HepG2 (cell line): Measurements from ENCODE around the gene ZFHX3. TPM values are rescaled to one million over a fixed set of nuclear protein-coding genes. Genes with fewer than 3 reads are reported as not detected.

ENCODE experiments used
- ATAC-seq: fragments of 200-7000 bp; cut with Tn5 transposase; 3 replicates; pipeline ENCODE4 v1.9.1; 2020; ENCODE audit warnings: mild to moderate bottlenecking, moderate library complexity
- BruUV-seq: library from RNA; stranded (reverse); fragments of 400-500 nt; replicated peaks from 2 replicates; lab custom pipeline; 2021; lab: Mats Ljungman, UMichigan
- CTCF ChIA-PET: fragments of 300-600 bp; formaldehyde crosslinking; extraction: SDS; loops from one replicate; lab custom pipeline; 2021; ENCODE audit warnings: low total read pairs, inconsistent platforms, low intra/inter-chr PET ratio; lab: Yijun Ruan, JAX
- POLR2A ChIA-PET: fragments of 350-600 bp; sonication (Branson Sonifier 250); formaldehyde crosslinking; loops from one replicate; lab custom pipeline; 2020; ENCODE audit warnings: antibody characterized with exemption, inconsistent platforms; lab: Yijun Ruan, JAX
- DNase-seq: peaks from one replicate; pipeline ENCODE4 v3.0.0-alpha.2; 2015; ENCODE audit warnings: low spot score
- FAIRE-seq: peaks from 3 replicates; lab custom pipeline; 2011; peaks lifted over from hg19 to GRCh38; lab: Jason Lieb, UNC
- H2AFZ ChIP-seq: one replicate; pipeline ENCODE4 v1.6.1; 2011; ENCODE audit warnings: low read length, inconsistent platforms
- H3K27ac ChIP-seq: fragments of 300-600 bp; 3 replicates; pipeline ENCODE4 v1.8.0; 2011; ENCODE audit warnings: mixed run types, mild to moderate bottlenecking, mixed read lengths, low read length, inconsistent platforms; ENCODE audit not compliant: insufficient read depth; ENCODE audit errors: extremely low read length
- H3K27me3 ChIP-seq, 2 experiments: fragments of 200-600 bp in 1 of 2; 2 replicates in 1 of 2; 3 replicates in 1 of 2; pipeline versions ENCODE4 v1.6.0 to v1.8.0; 2011; ENCODE audit warnings: low read length in 2 of 2, mild to moderate bottlenecking in 2 of 2, moderate library complexity in 2 of 2, inconsistent platforms in 1 of 2; ENCODE audit not compliant: insufficient read depth in 2 of 2, control insufficient read depth in 1 of 2
- H3K36me3 ChIP-seq, 2 experiments: fragments of 200-600 bp in 1 of 2; replicated peaks in 1 of 2; 2 replicates in 1 of 2; 3 replicates in 1 of 2; pipeline versions ENCODE4 v1.5.1 to v1.8.0; 2011; ENCODE audit warnings: low read length in 2 of 2, inconsistent platforms in 1 of 2; ENCODE audit not compliant: insufficient read depth in 2 of 2, control insufficient read depth in 1 of 2
- H3K4me1 ChIP-seq: 2 replicates; pipeline ENCODE4 v1.5.1; 2012; ENCODE audit warnings: low read length, inconsistent platforms; ENCODE audit not compliant: insufficient read depth
- H3K4me2 ChIP-seq: 2 replicates; pipeline ENCODE4 v1.6.0; 2011; ENCODE audit warnings: low read depth, low read length, inconsistent platforms
- H3K4me3 ChIP-seq, 3 experiments: fragments of 200-600 bp in 1 of 3; sonication (generic), shearing (Covaris generic) in 1 of 3; replicated peaks in 1 of 3; 2 replicates each; pipeline ENCODE4 v1.5.1; 2011 to 2016; ENCODE audit warnings: low read length in 3 of 3, inconsistent platforms in 2 of 3, low read depth in 2 of 3, mild to moderate bottlenecking in 2 of 3, control low read depth in 1 of 3, mixed read lengths in 1 of 3; ENCODE audit not compliant: insufficient read depth in 1 of 3
- H3K79me2 ChIP-seq: one replicate; pipeline ENCODE4 v1.6.1; 2011; ENCODE audit warnings: low read length, inconsistent platforms; ENCODE audit not compliant: insufficient read depth
- H3K9ac ChIP-seq: 2 replicates; pipeline ENCODE4 v1.6.0; 2011; ENCODE audit warnings: mild to moderate bottlenecking, low read depth, low read length, inconsistent platforms; ENCODE audit not compliant: insufficient read depth
- H3K9me3 ChIP-seq: 2 replicates; pipeline ENCODE4 v1.5.1; 2012; ENCODE audit warnings: mild to moderate bottlenecking, low read length
- H4K20me1 ChIP-seq: 2 replicates; pipeline ENCODE4 v1.6.0; 2011; ENCODE audit warnings: inconsistent platforms, mild to moderate bottlenecking, low read length, moderate library complexity; ENCODE audit not compliant: insufficient read depth
- EP300 ChIP-seq, 3 experiments: sonication (generic) in 1 of 3; formaldehyde crosslinking in 1 of 3; IDR thresholded peaks; 2 replicates each; pipeline versions ENCODE4 v1.5.1 to v1.6.1; 2011 to 2020; ENCODE audit warnings: low read depth in 2 of 3, low read length in 2 of 3, borderline replicate concordance in 1 of 3, improper control_type of control experiment in 1 of 3, mild to moderate bottlenecking in 1 of 3, missing genetic modification reagents in 1 of 3, moderate library complexity in 1 of 3
- KAT7 ChIP-seq: IDR thresholded peaks from 2 replicates; pipeline ENCODE4 v1.6.1; 2018; ENCODE audit warnings: borderline replicate concordance, missing compliant biosample characterization
- RBFOX2 ChIP-seq: fragments of 200-400 bp; formaldehyde crosslinking; IDR thresholded peaks from 2 replicates; pipeline ENCODE4 v1.6.1; 2017; ENCODE audit warnings: low read depth, mild to moderate bottlenecking, low read length
- ZBTB3 ChIP-seq: sonication (generic); formaldehyde crosslinking; IDR thresholded peaks from 2 replicates; pipeline ENCODE4 v1.4.0; 2020; ENCODE audit warnings: low read depth, mild to moderate bottlenecking, moderate library complexity, missing genetic modification reagents, borderline replicate concordance
- ZNF660 ChIP-seq: sonication (generic); formaldehyde crosslinking; IDR thresholded peaks from 2 replicates; pipeline ENCODE4 v1.5.1; 2020; ENCODE audit warnings: mild to moderate bottlenecking, low read depth, missing genetic modification reagents, borderline replicate concordance
- ZNF687 ChIP-seq: sonication (generic); formaldehyde crosslinking; IDR thresholded peaks from 2 replicates; pipeline ENCODE4 v1.5.1; 2020; ENCODE audit warnings: mild to moderate bottlenecking, missing genetic modification reagents, moderate library complexity
- WGBS: methylation state at CpG from one replicate; pipeline ENCODE4 v1.1.6; 2017; ENCODE audit warnings: low lambda C conversion rate; 5-methylcytosine and 5-hydroxymethylcytosine counted together
- in situ Hi-C: cut with HindIII; loops from 2 replicates; pipeline ENCODE4 v1.10.0; 2017; ENCODE audit warnings: low pct_unique_long_range_greater_than_20kb; ENCODE audit not compliant: extremely low pct_ligation_motif_present
- intact Hi-C: fragments of 100-400 bp; cut with micrococcal nuclease; formaldehyde crosslinking; loops from one replicate; pipeline ENCODE4 v1.10.0; 2022; ENCODE audit not compliant: unreplicated experiment
- polyA plus RNA-seq, 8 experiments: library from polyadenylated mRNA; depleted of rRNA in 3 of 8; stranded (reverse) in 7 of 8; unstranded in 1 of 8; fragments of >200 nt; fragmentation: Illumina TruSeq in 4 of 8; extraction: Trizol in 4 of 8; gene quantifications; 2 replicates each; pipeline versions ENCODE4 v1.2.1 to v1.2.3, GENCODE V29; 2011 to 2016; ENCODE audit warnings: low read depth in 4 of 8, missing spikeins in 1 of 8, mixed read lengths in 1 of 8; ENCODE audit not compliant: insufficient read depth in 1 of 8
- total RNA-seq, 5 experiments: library from RNA; depleted of rRNA; stranded (reverse); fragments of >200 nt; fragmentation: Illumina TruSeq; extraction: Trizol; gene quantifications; 2 replicates each; pipeline ENCODE4 v1.2.3, GENCODE V29; 2016; ENCODE audit warnings: low read depth in 1 of 5
- TF ChIP-seq, protein P1 (sequence below): sonication (generic); formaldehyde crosslinking; IDR thresholded peaks from 2 replicates; pipeline ENCODE4 v1.9.0; 2021; ENCODE audit warnings: missing genetic modification reagents, borderline replicate concordance

ZFHX3 gene
- total and polyA plus RNA-seq, 2 of the 13 experiments (the other 11 are each of a cell fraction or from before 2014, with no cell fraction given) = 5.0 to 6.0 TPM

- Histone ChIP-seq H3K36me3 (no peaks in the 10 kb centered on the region; a peak in 1 of 5 replicates), H3K27me3 (no peaks in the 10 kb centered on the region), H2AFZ (no peak overlapping the region), H3K9ac (no peak overlapping the region), H3K4me1 (peaks cover 88% of the 10 kb centered on the region), H3K27ac (no peak overlapping the region), H4K20me1 (peaks cover 31% of the 10 kb centered on the region), H3K4me3 (no peak overlapping the region), H3K4me2 (no peak overlapping the region), H3K79me2 (peaks cover 94% of the 10 kb centered on the region), H3K9me3 (no peaks in the 10 kb centered on the region)
- no peak for TF ChIP-seq EP300 (IDR thresholded peaks at IDR 0.05; ENCODE audit: low read depth in 2 of 2, low read length in 2 of 2)
- no peak for TF ChIP-seq EP300 (CRISPR knock-in tag; IDR thresholded peaks at IDR 0.05; ENCODE audit: borderline replicate concordance)
- no peak for TF ChIP-seq RBFOX2
- TF ChIP-seq KAT7 (CRISPR knock-in tag) = no peak
- TF ChIP-seq ZNF687 (CRISPR knock-in tag) = 0 out of 2 replicates have a peak, but pooled peaks have one; percentile 4
- no peak for TF ChIP-seq ZNF660 (CRISPR knock-in tag)
- TF ChIP-seq ZBTB3 (CRISPR knock-in tag) = no peak
- TF ChIP-seq, protein P1, sequence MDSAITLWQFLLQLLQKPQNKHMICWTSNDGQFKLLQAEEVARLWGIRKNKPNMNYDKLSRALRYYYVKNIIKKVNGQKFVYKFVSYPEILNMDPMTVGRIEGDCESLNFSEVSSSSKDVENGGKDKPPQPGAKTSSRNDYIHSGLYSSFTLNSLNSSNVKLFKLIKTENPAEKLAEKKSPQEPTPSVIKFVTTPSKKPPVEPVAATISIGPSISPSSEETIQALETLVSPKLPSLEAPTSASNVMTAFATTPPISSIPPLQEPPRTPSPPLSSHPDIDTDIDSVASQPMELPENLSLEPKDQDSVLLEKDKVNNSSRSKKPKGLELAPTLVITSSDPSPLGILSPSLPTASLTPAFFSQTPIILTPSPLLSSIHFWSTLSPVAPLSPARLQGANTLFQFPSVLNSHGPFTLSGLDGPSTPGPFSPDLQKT (CRISPR knock-in tag) = no peak
- POLR2A ChIA-PET = interaction anchor here (0.7 to 1.2 kb wide), 2 partner anchors 31 to 143 kb away, joined by 3 to 4 read pairs; no protein-coding TSS in a partner anchor
- DNase-seq = no peak
- no peak for ATAC-seq
- intact Hi-C loops = no loop called here
- BruUV-seq = no TSS peak
- FAIRE-seq = no peak
- WGBS = 99% methylated on average over 7 of the region's 7 CpGs
- in situ Hi-C loops = no loop called here
- CTCF ChIA-PET = no interaction called here
Measured at GRCh38 chr16:73022534-73022933, 25.4 kb downstream of the ZFHX3 start.
